ENCODE data around the gene RPL35. TPM values are rescaled to one million over a fixed set of nuclear protein-coding genes. Genes with fewer than 3 reads are reported as not detected.

RPL35 gene
- total and polyA plus RNA-seq, 2 donors from 2014 or later = 910 to 2,355 TPM

DNA sequence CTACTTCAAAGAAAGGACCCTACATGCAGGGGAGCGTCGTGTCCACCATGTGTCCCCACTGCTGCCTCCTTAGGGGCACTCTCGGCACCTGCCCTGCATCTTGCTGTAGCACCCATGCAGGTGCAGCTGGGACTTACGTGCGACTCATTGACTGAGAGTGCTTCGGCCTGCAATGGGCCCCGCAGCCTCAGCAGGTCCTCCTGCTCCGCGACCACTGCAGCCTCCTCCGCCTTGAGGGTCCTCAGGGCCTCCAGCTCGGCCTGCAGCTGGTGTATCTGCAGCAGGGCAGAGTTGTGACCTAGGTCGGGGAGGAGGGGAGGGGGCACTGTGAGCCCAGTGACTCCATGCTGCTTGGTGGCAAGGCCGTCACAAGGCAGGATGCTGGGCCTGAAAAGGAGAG is 27.2 kb upstream of the RPL35 start:
- DNase-seq = no peak
- TF ChIP-seq CTCF (IDR thresholded peaks at IDR 0.05; ENCODE audit: borderline replicate concordance, extremely low read depth, insufficient read depth) = no peak
- Histone ChIP-seq H3K9me3 (ENCODE audit: control insufficient read depth in 2 of 3, insufficient read depth in 1 of 3, low read length in 3 of 3) (no peaks in the 10 kb centered on the region), H3K4me1 (ENCODE audit: control insufficient read depth in 2 of 3, insufficient read depth in 2 of 3, low read depth in 1 of 3, low read length in 3 of 3) (no peaks in the 10 kb centered on the region), H3K27ac (ENCODE audit: low read depth in 2 of 2, low read length in 2 of 2) (no peak overlapping the region), H3K36me3 (ENCODE audit: control insufficient read depth in 2 of 3, insufficient read depth in 3 of 3, low read length in 3 of 3) (peaks cover 5 to 66% (median 37%) of the 10 kb centered on the region in 3 donors), H3K27me3 (ENCODE audit: control insufficient read depth, insufficient read depth, low read length) (no peaks in the 10 kb centered on the region), H3K4me3 (ENCODE audit: low read length in 3 of 3) (no peak overlapping the region), H3K9ac (ENCODE audit: low read length in 3 of 3) (no peak overlapping the region)
- intact Hi-C loops (cut with DNase I) = no loop called here
- FAIRE-seq = no peak

- no peaks in the 10 kb centered on the region for H3K4me1 ChIP-seq (ENCODE audit: control insufficient read depth in 2 of 3, insufficient read depth in 2 of 3, low read depth in 1 of 3, low read length in 3 of 3)
- H3K9ac ChIP-seq (ENCODE audit: low read length in 3 of 3) = no peak overlapping the region
- TF ChIP-seq CTCF (IDR thresholded peaks at IDR 0.05; ENCODE audit: borderline replicate concordance, extremely low read depth, insufficient read depth) = no peak
- FAIRE-seq (no peak), DNase-seq (no peak)
- intact Hi-C loops (cut with DNase I) = no loop called here
- H3K36me3 ChIP-seq (ENCODE audit: control insufficient read depth in 2 of 3, insufficient read depth in 3 of 3, low read length in 3 of 3) = peaks cover 3 to 62% (median 37%) of the 10 kb centered on the region in 3 donors
- H3K27ac ChIP-seq (ENCODE audit: low read depth in 2 of 2, low read length in 2 of 2) = no peak overlapping the region
- H3K27me3 ChIP-seq (ENCODE audit: control insufficient read depth, insufficient read depth, low read length) = no peaks in the 10 kb centered on the region
- no peaks in the 10 kb centered on the region for H3K9me3 ChIP-seq (ENCODE audit: control insufficient read depth in 2 of 3, insufficient read depth in 1 of 3, low read length in 3 of 3)
- H3K4me3 ChIP-seq (ENCODE audit: low read length in 3 of 3) = no peak overlapping the region
Measured at GRCh38 chr9:124887832-124888231, 26.1 kb upstream of the RPL35 start.

GRCh38 chr9:124886866-124887492 is 25.2 kb upstream of the RPL35 start:
- Histone ChIP-seq H3K9me3 (ENCODE audit: control insufficient read depth in 2 of 3, insufficient read depth in 1 of 3, low read length in 3 of 3) (no peaks in the 10 kb centered on the region), H3K9ac (ENCODE audit: low read length in 3 of 3) (no peak overlapping the region), H3K27me3 (ENCODE audit: control insufficient read depth, insufficient read depth, low read length) (no peaks in the 10 kb centered on the region), H3K27ac (ENCODE audit: low read depth in 2 of 2, low read length in 2 of 2) (no peak overlapping the region), H3K36me3 (ENCODE audit: control insufficient read depth in 2 of 3, insufficient read depth in 3 of 3, low read length in 3 of 3) (peaks cover 3 to 62% (median 39%) of the 10 kb centered on the region in 3 donors), H3K4me3 (ENCODE audit: low read length in 3 of 3) (no peak overlapping the region), H3K4me1 (ENCODE audit: control insufficient read depth in 2 of 3, insufficient read depth in 2 of 3, low read depth in 1 of 3, low read length in 3 of 3) (no peaks in the 10 kb centered on the region)
- TF ChIP-seq CTCF (IDR thresholded peaks at IDR 0.05; ENCODE audit: borderline replicate concordance, extremely low read depth, insufficient read depth) = no peak
- no peak for DNase-seq
- intact Hi-C loops (cut with DNase I) = no loop called here
- FAIRE-seq = no peak

DNA sequence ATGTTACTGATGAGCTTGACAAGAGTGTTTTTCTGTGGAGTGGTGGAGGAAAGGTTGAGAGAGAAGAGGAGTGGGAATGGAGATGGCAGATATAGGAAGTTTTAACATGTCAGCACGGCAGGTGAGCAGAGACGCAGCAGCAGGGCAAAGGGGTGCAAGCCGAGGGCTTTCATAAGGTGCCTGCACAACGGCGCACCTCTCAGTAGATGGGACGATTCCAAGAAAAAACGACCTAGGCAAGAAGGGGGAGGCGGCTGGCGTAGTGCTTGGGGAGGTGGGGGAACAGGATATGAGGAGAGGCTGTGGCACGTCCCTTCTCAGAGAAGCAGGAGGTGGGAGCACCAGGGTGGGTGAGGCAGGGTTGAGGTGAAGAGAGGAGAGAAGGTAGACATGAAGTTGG is 24.7 kb upstream of the RPL35 start:
- no peak for TF ChIP-seq CTCF (IDR thresholded peaks at IDR 0.05; ENCODE audit: borderline replicate concordance, extremely low read depth, insufficient read depth)
- FAIRE-seq (no peak), DNase-seq (no peak)
- no peak overlapping the region for H3K27ac ChIP-seq (ENCODE audit: low read depth in 2 of 2, low read length in 2 of 2)
- no peaks in the 10 kb centered on the region for H3K9me3 ChIP-seq (ENCODE audit: control insufficient read depth in 2 of 3, insufficient read depth in 1 of 3, low read length in 3 of 3)
- H3K36me3 ChIP-seq (ENCODE audit: control insufficient read depth in 2 of 3, insufficient read depth in 3 of 3, low read length in 3 of 3) = peaks cover 3 to 62% (median 41%) of the 10 kb centered on the region in 3 donors
- H3K27me3 ChIP-seq (ENCODE audit: control insufficient read depth, insufficient read depth, low read length) = no peaks in the 10 kb centered on the region
- no peak overlapping the region for H3K9ac ChIP-seq (ENCODE audit: low read length in 3 of 3)
- intact Hi-C loops (cut with DNase I) = no loop called here
- no peaks in the 10 kb centered on the region for H3K4me1 ChIP-seq (ENCODE audit: control insufficient read depth in 2 of 3, insufficient read depth in 2 of 3, low read depth in 1 of 3, low read length in 3 of 3)
- no peak overlapping the region for H3K4me3 ChIP-seq (ENCODE audit: low read length in 3 of 3)
